Body of pancreas (tissue), 4 donors: ENCODE results near the gene ITGA1. TPM values are rescaled to one million over a fixed set of nuclear protein-coding genes. Genes with fewer than 3 reads are reported as not detected.

Experiments
- ATAC-seq: fragments of 150-250 bp; one replicate; pipeline ENCODE4 v1.9.1; 2016
- DNase-seq, 4 donors: peaks; one replicate each; pipeline ENCODE4 v3.0.0-alpha.2; 2019
- H3K27ac ChIP-seq, 4 donors: fragments of 200-600 bp; sonication (generic); 1 replicate in 3 of 4; 2 replicates in 1 of 4; pipeline versions ENCODE4 v1.5.1 to v1.6.1; 2016 to 2019; ENCODE audit warnings: mild to moderate bottlenecking in 1 of 4, mixed read lengths in 1 of 4, moderate library complexity in 1 of 4
- H3K27me3 ChIP-seq, 2 donors: fragments of 200-600 bp; sonication (generic); one replicate each; pipeline ENCODE4 v1.6.0; 2016; ENCODE audit warnings: mild to moderate bottlenecking in 1 of 2
- H3K36me3 ChIP-seq, 2 donors: fragments of 200-600 bp; sonication (generic); replicated peaks in 1 of 2; 2 replicates each; pipeline ENCODE4 v1.5.1; 2016; ENCODE audit warnings: low read depth in 2 of 2; ENCODE audit not compliant: insufficient read depth in 1 of 2
- H3K4me1 ChIP-seq: fragments of 200-600 bp; sonication (generic); one replicate; pipeline ENCODE4 v1.6.0; 2016
- H3K4me3 ChIP-seq, 2 donors: fragments of 200-600 bp; sonication (generic); 1 replicate in 1 of 2; 2 replicates in 1 of 2; pipeline ENCODE4 v1.5.1; 2016 to 2019
- H3K9me3 ChIP-seq, 3 donors: fragments of 200-600 bp; sonication (generic); 1 replicate in 2 of 3; 2 replicates in 1 of 3; pipeline ENCODE4 v1.5.1; 2016
- CTCF ChIP-seq, 7 experiments: fragments of 450-650 bp in 4 of 7; fragments of 200-600 bp in 3 of 7; sonication (generic) in 3 of 7; IDR thresholded peaks; one replicate each; pipeline ENCODE4 v1.5.1; 2016 to 2019; ENCODE audit warnings: antibody characterized with exemption in 7 of 7
- POLR2A ChIP-seq, 3 donors: fragments of 450-650 bp; IDR thresholded peaks; one replicate each; pipeline ENCODE4 v1.6.1; 2016; ENCODE audit warnings: antibody characterized with exemption in 3 of 3, mild to moderate bottlenecking in 2 of 3
- WGBS, 2 donors: methylation state at CpG; one replicate each; pipeline ENCODE4 v1.1.5; 2017; 5-methylcytosine and 5-hydroxymethylcytosine counted together
- intact Hi-C: fragments of 100-400 bp; cut with DNase I; formaldehyde crosslinking; loops from one replicate; pipeline ENCODE4 v1.15.1; 2023
- total RNA-seq, 2 donors: library from RNA; depleted of rRNA; stranded (reverse); fragments of >200 nt; gene quantifications; one replicate each; pipeline ENCODE4 v1.1.0, GENCODE V29; 2016

The ITGA1 gene
- total RNA-seq, 2 donors from 2014 or later: 6.9 to 11.2 TPM

- ATAC-seq (no peak), DNase-seq (no peak)
- intact Hi-C loops: no loop called here
- no peaks in the 10 kb centered on the region for H3K4me1 ChIP-seq
- H3K27ac ChIP-seq: no peak overlapping the region
- WGBS, 2 donors: 10 to 25% methylated on average over 1 of the region's 1 CpG
- no peak for TF ChIP-seq CTCF (IDR thresholded peaks at IDR 0.05)
- no peak for TF ChIP-seq POLR2A (IDR thresholded peaks at IDR 0.05)
- no peaks in the 10 kb centered on the region for H3K9me3 ChIP-seq
- H3K4me3 ChIP-seq: no peak overlapping the region
- no peaks in the 10 kb centered on the region for H3K36me3 ChIP-seq
- H3K27me3 ChIP-seq: no peaks in the 10 kb centered on the region
These were observed 96.7 kb downstream of the ITGA1 start for GRCh38 chr5:52884453-52884852.

- Histone ChIP-seq H3K36me3 (no peaks in the 10 kb centered on the region), H3K27ac (no peak overlapping the region), H3K27me3 (no peaks in the 10 kb centered on the region), H3K9me3 (no peaks in the 10 kb centered on the region), H3K4me1 (no peaks in the 10 kb centered on the region), H3K4me3 (no peak overlapping the region)
- no peak for TF ChIP-seq POLR2A (IDR thresholded peaks at IDR 0.05)
- TF ChIP-seq CTCF (IDR thresholded peaks at IDR 0.05): no peak
- 80 to 83% methylated on average over 4 of the region's 4 CpGs for WGBS, 2 donors
- no peak for DNase-seq
- intact Hi-C loops: no loop called here
- no peak for ATAC-seq
These were observed 97.9 kb downstream of the ITGA1 start for GRCh38 chr5:52885614-52886013.

- no peaks in the 10 kb centered on the region for H3K4me1 ChIP-seq
- TF ChIP-seq CTCF (IDR thresholded peaks at IDR 0.05) (no peak), POLR2A (IDR thresholded peaks at IDR 0.05) (no peak)
- DNase-seq (no peak), ATAC-seq (no peak)
- H3K27ac ChIP-seq: no peak overlapping the region
- no peak overlapping the region for H3K4me3 ChIP-seq
- H3K27me3 ChIP-seq: no peaks in the 10 kb centered on the region
- no peaks in the 10 kb centered on the region for H3K9me3 ChIP-seq
- H3K36me3 ChIP-seq: no peaks in the 10 kb centered on the region
- 73 to 80% methylated on average over 2 of the region's 2 CpGs for WGBS, 2 donors
- intact Hi-C loops: no loop called here
These were observed 98.5 kb downstream of the ITGA1 start for GRCh38 chr5:52886206-52886605.

- intact Hi-C loops: no loop called here
- no peaks in the 10 kb centered on the region for H3K36me3 ChIP-seq
- DNase-seq (no peak), ATAC-seq (no peak)
- H3K4me3 ChIP-seq: no peak overlapping the region
- WGBS, 2 donors: 68 to 75% methylated on average over 2 of the region's 2 CpGs
- H3K9me3 ChIP-seq: no peaks in the 10 kb centered on the region
- H3K27ac ChIP-seq: no peak overlapping the region
- no peaks in the 10 kb centered on the region for H3K27me3 ChIP-seq
- TF ChIP-seq POLR2A (IDR thresholded peaks at IDR 0.05): no peak
- no peak for TF ChIP-seq CTCF (IDR thresholded peaks at IDR 0.05)
- peaks cover 2% of the 10 kb centered on the region for H3K4me1 ChIP-seq
These were observed 99.3 kb downstream of the ITGA1 start for GRCh38 chr5:52887066-52887465.

- no peaks in the 10 kb centered on the region for H3K36me3 ChIP-seq
- no peaks in the 10 kb centered on the region for H3K27me3 ChIP-seq
- ATAC-seq (no peak), DNase-seq (no peak)
- no peaks in the 10 kb centered on the region for H3K9me3 ChIP-seq
- peaks cover 15% of the 10 kb centered on the region for H3K4me1 ChIP-seq
- intact Hi-C loops: no loop called here
- no peak overlapping the region for H3K27ac ChIP-seq
- H3K4me3 ChIP-seq: no peak overlapping the region
- 30 to 52% methylated on average over 5 of the region's 5 CpGs for WGBS, 2 donors
- TF ChIP-seq POLR2A (IDR thresholded peaks at IDR 0.05) (no peak), CTCF (IDR thresholded peaks at IDR 0.05) (no peak)
These were observed 100.6 kb downstream of the ITGA1 start for GRCh38 chr5:52888363-52888762.
